ENCODE measurements around the gene IRAK1.

The IRAK1 gene

GRCh38 chrX:153971124-153971449 is 48.6 kb downstream of the IRAK1 start:
- DNase-seq (ENCODE audit: low spot score), result peak; percentile 74

- peak; percentile 62 for DNase-seq (ENCODE audit: low spot score)
Measured at GRCh38 chrX:153970357-153971123, 49.2 kb downstream of the IRAK1 start.

GRCh38 chrX:153969904-153970356 is 49.8 kb downstream of the IRAK1 start:
- no peak for DNase-seq (ENCODE audit: low spot score)

GRCh38 chrX:153969125-153969903 is 50.4 kb downstream of the IRAK1 start:
- DNase-seq (ENCODE audit: low spot score), result no peak

- peak; percentile 54 for DNase-seq (ENCODE audit: low spot score)
Measured at GRCh38 chrX:153968754-153969124, 51.0 kb downstream of the IRAK1 start.

- no peak for DNase-seq (ENCODE audit: low spot score)
Measured at GRCh38 chrX:153968255-153968654, 51.4 kb downstream of the IRAK1 start.

GRCh38 chrX:153967536-153968224 is 52.0 kb downstream of the IRAK1 start:
- no peak for DNase-seq (ENCODE audit: low spot score)

- no peak for DNase-seq (ENCODE audit: low spot score)
Measured at GRCh38 chrX:153966841-153967535, 52.7 kb downstream of the IRAK1 start.

GRCh38 chrX:153966283-153966688 is 53.4 kb downstream of the IRAK1 start:
- DNase-seq (ENCODE audit: low spot score), result no peak

- DNase-seq (ENCODE audit: low spot score), result no peak
Measured at GRCh38 chrX:153965406-153965805, 54.3 kb downstream of the IRAK1 start.

- DNase-seq (ENCODE audit: low spot score), result no peak
Measured at GRCh38 chrX:153964105-153964504, 55.6 kb downstream of the IRAK1 start.

GRCh38 chrX:153963546-153963945 is 56.2 kb downstream of the IRAK1 start:
- DNase-seq (ENCODE audit: low spot score), result no peak

GRCh38 chrX:153961292-153961691 is 58.4 kb downstream of the IRAK1 start:
- DNase-seq (ENCODE audit: low spot score), result no peak

- DNase-seq (ENCODE audit: low spot score), result no peak
Measured at GRCh38 chrX:153960786-153961185, 58.9 kb downstream of the IRAK1 start.
